SK-N-MC (cell line): ENCODE measurements around the gene KRTAP12-4.

Experiments
- EZH2 ChIP-seq: fragments of 200-600 bp; sonication (generic); IDR thresholded peaks from one replicate; pipeline ENCODE4 v1.6.1; 2017; ENCODE audit warnings: antibody characterized with exemption
- POLR2AphosphoS5 ChIP-seq: IDR thresholded peaks from 2 replicates; pipeline ENCODE4 v1.6.1; 2012; ENCODE audit warnings: mild to moderate bottlenecking, low read depth, low read length, borderline replicate concordance

- no peak for TF ChIP-seq POLR2AphosphoS5
- TF ChIP-seq EZH2, result no peak
These were observed 3.4 kb upstream of the KRTAP12-4 start, which contains the start of gene KRTAP12-3 for GRCh38 chr21:44657635-44658540.
